Measurements from ENCODE around the gene CASP10. TPM values are rescaled to one million over a fixed set of nuclear protein-coding genes. Genes with fewer than 3 reads are reported as not detected.

The CASP10 gene
- total RNA-seq, 2 experiments from 2014 or later, result 18.3 to 22.6 TPM

GRCh38 chr2:201257956-201258665, 75.2 kb downstream of the CASP10 start:
- no peaks in the 10 kb centered on the region for H3K27me3 Mint-ChIP-seq
- H3K9me3 Mint-ChIP-seq, result peaks cover 2% of the 10 kb centered on the region
- ATAC-seq (peak; percentile 60), DNase-seq (peak; percentile 98)
- intact Hi-C loops (cut with micrococcal nuclease), result loop anchor here (1.0 kb wide), 1 partner anchor 25 kb away; no protein-coding TSS in a partner anchor
- CTCF ChIA-PET, result interaction anchor here (1.0 to 2.6 kb wide), 2 partner anchors 21 to 24 kb away, joined by 4 to 11 read pairs; no protein-coding TSS in a partner anchor
- H3K27ac Mint-ChIP-seq, result peak overlapping the region; percentile 98
- H3K4me3 Mint-ChIP-seq, result peak overlapping the region; percentile 81
- TF ChIP-seq, protein P1, sequence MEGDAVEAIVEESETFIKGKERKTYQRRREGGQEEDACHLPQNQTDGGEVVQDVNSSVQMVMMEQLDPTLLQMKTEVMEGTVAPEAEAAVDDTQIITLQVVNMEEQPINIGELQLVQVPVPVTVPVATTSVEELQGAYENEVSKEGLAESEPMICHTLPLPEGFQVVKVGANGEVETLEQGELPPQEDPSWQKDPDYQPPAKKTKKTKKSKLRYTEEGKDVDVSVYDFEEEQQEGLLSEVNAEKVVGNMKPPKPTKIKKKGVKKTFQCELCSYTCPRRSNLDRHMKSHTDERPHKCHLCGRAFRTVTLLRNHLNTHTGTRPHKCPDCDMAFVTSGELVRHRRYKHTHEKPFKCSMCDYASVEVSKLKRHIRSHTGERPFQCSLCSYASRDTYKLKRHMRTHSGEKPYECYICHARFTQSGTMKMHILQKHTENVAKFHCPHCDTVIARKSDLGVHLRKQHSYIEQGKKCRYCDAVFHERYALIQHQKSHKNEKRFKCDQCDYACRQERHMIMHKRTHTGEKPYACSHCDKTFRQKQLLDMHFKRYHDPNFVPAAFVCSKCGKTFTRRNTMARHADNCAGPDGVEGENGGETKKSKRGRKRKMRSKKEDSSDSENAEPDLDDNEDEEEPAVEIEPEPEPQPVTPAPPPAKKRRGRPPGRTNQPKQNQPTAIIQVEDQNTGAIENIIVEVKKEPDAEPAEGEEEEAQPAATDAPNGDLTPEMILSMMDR (IDR thresholded peaks at IDR 0.05), result no peak
- H3K4me1 Mint-ChIP-seq (ENCODE audit: low read depth), result peaks cover 74% of the 10 kb centered on the region
- POLR2A ChIA-PET, result interaction anchor here (0.6 to 1.6 kb wide), 6 partner anchors 7 to 278 kb away, joined by 3 to 4 read pairs (median 4); no protein-coding TSS in a partner anchor
- peaks cover 33% of the 10 kb centered on the region for H3K36me3 Mint-ChIP-seq (ENCODE audit: low read depth)

DNA sequence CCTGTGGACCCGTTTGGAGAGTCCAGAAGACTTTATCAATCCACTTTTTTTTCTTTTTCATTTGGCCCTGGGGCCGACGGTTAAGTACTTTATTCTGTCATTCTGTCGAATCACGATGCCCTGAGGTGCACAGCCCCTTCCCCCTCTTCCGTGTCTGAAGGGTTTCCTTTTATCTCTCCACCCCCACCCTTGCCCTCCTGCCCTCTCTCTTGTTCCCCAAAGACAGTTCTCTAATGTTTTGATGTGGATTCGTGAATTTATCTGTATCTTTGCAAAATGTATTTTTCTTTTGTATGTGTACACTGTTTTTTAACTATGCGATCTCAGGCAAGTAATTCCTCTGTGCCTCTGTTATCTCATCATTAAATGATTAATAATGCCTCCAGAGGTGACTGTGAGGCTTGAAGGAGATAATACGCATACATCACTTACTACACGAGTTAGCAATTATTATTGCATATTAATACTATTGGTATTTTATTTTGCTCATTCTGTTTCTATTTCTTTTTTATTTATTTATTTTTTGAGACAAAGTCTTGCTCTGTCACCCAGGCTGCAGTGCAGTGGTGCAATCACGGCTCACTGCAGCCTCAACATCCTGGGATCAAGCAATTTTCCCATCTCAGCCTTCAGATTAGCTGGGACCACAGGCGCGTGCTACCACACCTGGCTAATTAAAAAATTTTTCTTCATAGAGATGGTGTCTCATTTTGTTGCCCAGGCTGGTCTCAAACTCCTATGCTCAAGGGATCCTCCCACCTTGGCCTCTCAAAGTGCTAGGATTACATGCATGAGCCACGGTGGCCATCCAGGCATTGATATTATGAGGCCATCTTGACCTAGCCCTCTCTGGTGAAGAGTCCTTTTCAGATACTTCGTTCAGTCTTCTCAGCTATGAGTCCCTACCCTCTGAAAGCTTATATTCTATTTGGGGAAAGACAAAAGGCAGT, 76.0 kb downstream of the CASP10 start:
- intact Hi-C loops (cut with micrococcal nuclease), result loop anchor here (1.0 kb wide), 1 partner anchor 26 kb away; no protein-coding TSS in a partner anchor
- peaks cover 30% of the 10 kb centered on the region for H3K36me3 Mint-ChIP-seq (ENCODE audit: low read depth)
- TF ChIP-seq, protein P1 (IDR thresholded peaks at IDR 0.05), result no peak
- no peaks in the 10 kb centered on the region for H3K27me3 Mint-ChIP-seq
- no peak for DNase-seq
- ChIA-PET CTCF (interaction anchor here (1.5 to 9.5 kb wide), 3 partner anchors 22 to 138 kb away, joined by 3 to 91 read pairs (median 17); no protein-coding TSS in a partner anchor), POLR2A (interaction anchor here (0.6 to 2.3 kb wide), 9 partner anchors 10 to 279 kb away, joined by 3 to 8 read pairs (median 4); no protein-coding TSS in a partner anchor)
- H3K27ac Mint-ChIP-seq, result peak overlapping the region; percentile 98
- peaks cover 78% of the 10 kb centered on the region for H3K4me1 Mint-ChIP-seq (ENCODE audit: low read depth)
- H3K9me3 Mint-ChIP-seq, result no peaks in the 10 kb centered on the region
- ATAC-seq, result peak; percentile 4
- H3K4me3 Mint-ChIP-seq, result peak overlapping the region; percentile 81

DNA sequence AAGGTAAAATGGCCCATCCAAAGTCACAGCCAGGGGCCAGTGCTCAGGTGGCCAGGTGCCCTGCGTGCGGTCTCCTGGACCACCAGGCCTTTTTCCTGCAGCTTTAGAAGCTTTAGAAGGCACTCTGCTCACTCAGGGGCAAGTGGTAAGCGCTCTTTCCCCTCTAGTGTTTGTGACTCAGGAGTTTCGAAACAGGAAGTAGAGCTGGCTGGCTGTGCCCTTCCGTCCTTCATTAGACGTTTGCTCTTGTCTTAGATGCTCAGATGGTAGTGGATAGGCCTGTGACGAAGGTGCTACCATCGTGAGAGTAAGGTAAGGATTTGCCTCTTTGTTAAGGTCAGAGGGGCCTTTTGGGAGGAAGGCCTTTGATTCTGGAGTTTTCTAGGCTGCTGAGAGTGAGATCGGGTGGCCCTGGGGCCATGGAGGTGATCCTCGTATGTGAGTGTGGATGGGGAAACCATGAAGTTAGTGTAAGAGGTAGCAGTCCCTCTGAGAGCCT, 77.4 kb downstream of the CASP10 start, which contains the start of gene CASP8:
Gene CASP8 (plus strand): TSS at position 235 of the 499 bp plus-strand sequence. CDS start 5,951 bp downstream, outside the sequence.
- peak within 1 kb of the TSS; percentile 100 for H3K27ac Mint-ChIP-seq
- no peaks in the 10 kb centered on the region for H3K9me3 Mint-ChIP-seq
- ATAC-seq, result peak; percentile 61
- peaks cover 77% of the 10 kb centered on the region for H3K4me1 Mint-ChIP-seq (ENCODE audit: low read depth)
- no peaks in the 10 kb centered on the region for H3K27me3 Mint-ChIP-seq
- intact Hi-C loops (cut with micrococcal nuclease), result loop anchor here (5.0 kb wide), 1 partner anchor 102 kb away; no protein-coding TSS in a partner anchor
- peak within 1 kb of the TSS; percentile 92 for H3K4me3 Mint-ChIP-seq
- peaks cover 23% of the 10 kb centered on the region for H3K36me3 Mint-ChIP-seq (ENCODE audit: low read depth)
- ChIA-PET POLR2A (interaction anchor here (0.9 to 6.0 kb wide), 19 partner anchors 9 to 397 kb away, joined by 3 to 46 read pairs (median 4); partner anchors contain the start of genes CASP10, NIF3L1 and PPIL3), CTCF (interaction anchor here (0.6 to 9.5 kb wide), 9 partner anchors 9 to 142 kb away, joined by 3 to 91 read pairs (median 4); partner anchors contain the start of gene CASP10)
- DNase-seq, result peak; percentile 83
- TF ChIP-seq, protein P1 (IDR thresholded peaks at IDR 0.05), result no peak

- peaks cover 30% of the 10 kb centered on the region for H3K36me3 Mint-ChIP-seq (ENCODE audit: low read depth)
- peak; percentile 7 for ATAC-seq
- peak overlapping the region; percentile 92 for H3K4me3 Mint-ChIP-seq
- TF ChIP-seq, protein P1 (IDR thresholded peaks at IDR 0.05), result no peak
- peak; percentile 76 for DNase-seq
- ChIA-PET CTCF (interaction anchor here (0.6 to 9.5 kb wide), 9 partner anchors 8 to 143 kb away, joined by 3 to 91 read pairs (median 5); partner anchors contain the start of gene CASP10), POLR2A (interaction anchor here (0.6 to 6.0 kb wide), 11 partner anchors 8 to 398 kb away, joined by 3 to 46 read pairs (median 5); no protein-coding TSS in a partner anchor)
- no peaks in the 10 kb centered on the region for H3K27me3 Mint-ChIP-seq
- intact Hi-C loops (cut with micrococcal nuclease), result loop anchor here (5.0 kb wide), 1 partner anchor 101 kb away; no protein-coding TSS in a partner anchor
- H3K27ac Mint-ChIP-seq, result peak overlapping the region; percentile 100
- H3K4me1 Mint-ChIP-seq (ENCODE audit: low read depth), result peaks cover 78% of the 10 kb centered on the region
- no peaks in the 10 kb centered on the region for H3K9me3 Mint-ChIP-seq
These were observed 78.5 kb downstream of the CASP10 start for GRCh38 chr2:201261471-201261870.
